NT2/D1 (cell line): ENCODE measurements around the gene OLAH.
"Not testable (repeated sequence)": the region's sequence is repeated elsewhere in the genome, so short reads cannot be mapped to it uniquely, and the experiment has no call there.

Experiments used
- SUZ12 ChIP-seq: IDR thresholded peaks from 2 replicates; pipeline ENCODE4 v1.6.1; 2011; ENCODE audit not compliant: insufficient read length, insufficient read depth; ENCODE audit errors: extremely low read depth
- ZNF274 ChIP-seq: IDR thresholded peaks from 2 replicates; pipeline ENCODE4 v1.6.1; 2011; ENCODE audit warnings: mild to moderate bottlenecking, low read depth, low read length

DNA sequence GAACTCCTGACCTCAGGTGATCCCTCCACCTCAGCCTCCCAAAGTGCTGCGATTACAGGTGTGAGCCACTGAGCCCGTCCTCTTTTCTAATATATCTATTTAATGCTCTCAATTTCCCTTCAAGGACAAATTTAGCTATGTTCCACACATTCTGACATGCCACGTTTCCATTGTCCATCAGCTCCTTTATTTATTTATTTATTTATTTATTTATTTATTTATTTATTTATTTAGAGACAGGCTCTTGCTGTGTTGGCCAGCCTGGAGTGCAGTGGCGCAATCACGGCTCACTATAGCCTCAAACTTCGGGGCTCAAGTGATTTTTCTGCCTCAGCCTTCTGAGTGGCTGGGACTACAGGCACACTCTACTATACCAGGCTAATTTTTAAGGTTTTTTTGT is 20.7 kb upstream of the OLAH start:
- TF ChIP-seq ZNF274, SUZ12: not testable (repeated sequence)
